GM21360 (cell line): ENCODE data around the gene BGN.

ENCODE experiments used
- ATAC-seq: cut with Tn5 transposase; IDR thresholded peaks from one replicate; pipeline ENCODE4 v1.9.1; 2021; ENCODE audit warnings: mild to moderate bottlenecking, moderate library complexity; ENCODE audit not compliant: unreplicated experiment

The BGN gene

DNA sequence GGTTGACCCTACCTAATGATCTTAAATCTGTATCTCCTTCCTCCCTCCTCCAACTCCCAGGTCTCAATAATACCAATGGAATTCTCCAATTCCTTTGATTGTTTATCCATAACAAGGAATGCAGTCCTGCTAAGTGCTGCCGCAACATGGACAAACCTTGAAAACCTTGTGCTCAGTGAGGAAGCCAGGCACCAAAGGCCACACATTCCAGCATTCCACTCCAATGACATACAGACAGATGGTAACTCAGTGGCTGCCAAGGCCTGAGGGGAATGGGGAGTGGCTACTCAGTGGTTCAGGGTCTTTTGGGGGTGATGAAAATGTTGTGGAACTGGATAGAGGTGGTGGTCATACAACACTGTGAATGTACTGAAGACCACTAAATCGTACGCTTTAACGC lies 34.8 kb upstream of the BGN start:
- no peak for ATAC-seq

DNA sequence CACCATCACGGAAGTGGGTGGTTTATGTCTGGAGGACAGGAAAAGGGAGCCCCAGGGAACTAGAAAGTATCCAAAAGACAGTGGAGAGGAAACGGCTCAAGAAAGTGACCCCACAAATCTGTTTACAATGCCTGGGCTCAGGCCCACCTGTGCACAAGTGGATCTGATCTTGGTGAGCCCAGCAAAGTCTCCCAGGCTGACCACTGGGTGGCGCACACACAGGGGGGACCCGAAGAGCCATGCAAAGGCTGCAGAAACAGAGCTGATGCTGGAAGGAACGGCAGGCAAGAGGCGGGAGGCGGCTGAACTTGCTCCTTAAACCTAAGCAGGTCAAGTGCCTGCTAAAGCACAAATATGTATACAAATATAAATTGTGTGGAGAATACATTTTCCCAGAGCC lies 34.0 kb upstream of the BGN start:
- no peak for ATAC-seq

DNA sequence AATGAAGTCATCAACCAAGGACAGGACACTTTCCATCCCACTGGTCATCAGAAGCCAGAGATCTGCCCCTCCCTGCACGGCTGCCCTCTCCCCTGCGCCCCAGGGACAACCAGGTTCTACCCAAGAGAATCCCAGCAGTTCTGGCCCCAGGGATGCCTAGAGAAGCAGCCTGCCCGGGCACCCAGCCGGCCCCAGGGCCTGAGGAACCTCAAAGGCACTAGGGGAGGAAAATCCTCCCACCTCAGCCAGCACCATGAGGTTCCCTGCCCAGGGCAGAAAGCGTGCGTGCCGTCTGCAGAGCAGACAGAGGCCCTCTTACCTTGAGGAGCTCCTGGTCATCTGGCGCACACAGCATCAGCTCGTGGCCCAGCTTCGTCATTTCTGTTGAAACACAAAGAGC lies 32.5 kb upstream of the BGN start:
- no peak for ATAC-seq

DNA sequence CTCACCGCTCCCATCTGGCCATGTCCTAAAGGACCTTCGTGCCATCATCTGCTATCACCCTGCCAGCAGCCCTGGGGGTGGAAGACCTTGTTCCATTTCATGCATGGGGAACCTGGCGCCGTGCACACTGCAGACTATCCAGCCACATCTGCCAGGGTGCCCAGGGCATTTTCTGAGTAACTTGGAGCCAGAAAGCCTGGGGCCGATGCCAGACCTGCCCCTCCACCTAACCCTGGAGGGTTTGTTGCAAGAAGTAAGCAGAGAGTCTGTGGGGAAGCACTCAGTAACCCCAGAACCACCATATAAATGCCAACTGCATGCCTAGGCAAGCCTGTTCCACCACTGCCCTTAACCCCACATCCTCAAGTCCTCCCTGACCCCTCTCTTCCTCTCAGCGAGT lies 31.7 kb upstream of the BGN start:
- ATAC-seq = no peak

DNA sequence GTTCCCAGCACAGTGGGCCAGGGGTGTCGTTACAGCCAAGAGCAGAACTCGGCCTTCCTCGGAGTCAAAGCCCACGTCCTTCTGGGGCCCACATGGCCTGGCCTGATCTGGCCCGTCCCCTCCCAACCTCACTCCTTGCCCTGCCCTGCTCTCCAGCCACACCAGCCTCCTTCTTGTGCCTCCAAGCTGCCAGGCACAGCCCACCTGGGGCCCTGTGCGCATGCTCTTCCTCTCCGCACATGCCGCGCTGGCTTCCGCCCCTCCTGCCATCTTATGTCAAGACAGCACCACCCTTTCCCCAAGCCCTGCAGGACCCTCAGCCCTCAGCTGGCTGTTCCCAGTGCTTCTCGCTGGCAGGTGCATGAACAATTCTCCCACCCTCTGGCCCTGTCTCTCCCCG lies 31.2 kb upstream of the BGN start:
- ATAC-seq = no peak

DNA sequence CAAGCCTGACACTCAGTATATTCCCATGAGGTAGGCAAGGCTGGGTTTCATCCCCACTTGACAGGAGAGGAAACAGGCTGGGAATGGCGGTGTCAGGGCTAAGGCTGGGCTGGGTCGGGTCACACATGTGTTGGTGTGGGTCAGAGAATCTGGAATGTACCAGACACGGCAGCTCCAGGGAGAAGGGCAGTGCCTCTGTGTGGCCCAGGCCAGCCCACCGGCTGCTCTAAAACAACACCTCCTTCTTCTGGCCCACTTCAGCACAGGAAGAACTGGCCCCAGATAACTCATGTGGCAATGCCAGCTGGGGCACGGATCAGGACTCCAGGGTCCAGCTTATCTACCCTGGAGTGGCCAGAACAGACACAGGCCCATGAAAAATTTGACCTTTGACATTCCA lies 30.7 kb upstream of the BGN start:
- no peak for ATAC-seq

DNA sequence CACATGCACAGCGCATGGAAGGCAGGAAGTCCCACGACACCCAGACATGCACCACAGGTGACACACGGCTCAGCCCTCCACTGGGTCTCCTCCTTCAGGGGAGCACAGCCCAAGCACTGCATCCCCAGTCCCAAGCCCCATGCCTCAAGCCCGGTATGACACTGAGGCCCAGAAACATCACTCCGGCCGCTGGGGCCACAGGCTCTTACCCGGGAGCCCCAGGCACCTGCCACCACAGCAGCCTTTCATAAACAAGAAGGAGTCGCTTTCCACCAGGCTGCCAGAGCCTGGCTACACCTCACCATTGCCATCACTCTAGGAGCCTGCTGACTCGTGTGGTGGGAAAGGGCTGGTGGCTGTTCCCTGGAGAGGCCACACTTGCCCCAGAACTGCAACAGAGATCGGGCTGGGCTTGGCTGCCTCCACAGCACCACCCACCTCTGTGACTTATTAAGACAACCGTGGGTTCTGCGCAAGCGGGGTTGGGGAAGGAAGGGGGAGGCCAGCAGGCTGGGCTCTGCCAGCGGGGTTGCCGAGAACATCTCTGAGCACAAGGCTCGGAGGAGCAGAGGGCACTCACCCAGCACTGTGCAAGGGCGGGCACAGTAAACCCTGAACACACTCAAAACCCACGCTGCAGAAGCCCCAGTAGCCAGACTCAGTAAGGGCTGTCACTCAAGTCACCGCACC lies 28.9 kb upstream of the BGN start:
- no peak for ATAC-seq

DNA sequence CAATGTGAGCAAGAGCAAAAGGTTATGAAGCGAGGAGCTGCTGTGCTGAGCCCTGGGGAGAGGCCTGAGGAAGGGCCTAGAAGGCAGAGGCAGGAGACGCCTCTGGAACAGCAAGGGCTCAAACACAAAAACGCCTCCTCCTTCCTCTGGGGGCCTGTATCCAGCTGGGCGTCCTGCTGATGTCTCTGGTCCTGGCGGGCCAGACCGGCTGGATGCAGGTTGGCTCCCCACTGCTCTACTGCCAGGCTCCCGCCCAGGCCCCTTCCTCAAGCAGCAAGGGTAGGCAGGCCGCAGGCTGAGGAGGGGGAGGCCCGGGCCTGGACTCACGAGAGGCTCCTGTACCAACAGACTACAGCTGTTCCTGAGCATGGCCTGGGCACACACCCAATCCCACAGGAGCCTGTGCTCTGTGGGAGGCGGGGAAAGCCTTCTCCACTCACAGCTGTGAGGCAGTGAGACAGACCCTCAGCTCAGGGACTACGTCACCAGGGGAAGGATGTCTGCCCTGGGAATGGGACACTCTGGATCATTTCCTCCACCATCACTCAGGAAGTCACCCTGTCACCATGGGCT lies 26.7 kb upstream of the BGN start:
- ATAC-seq = no peak

DNA sequence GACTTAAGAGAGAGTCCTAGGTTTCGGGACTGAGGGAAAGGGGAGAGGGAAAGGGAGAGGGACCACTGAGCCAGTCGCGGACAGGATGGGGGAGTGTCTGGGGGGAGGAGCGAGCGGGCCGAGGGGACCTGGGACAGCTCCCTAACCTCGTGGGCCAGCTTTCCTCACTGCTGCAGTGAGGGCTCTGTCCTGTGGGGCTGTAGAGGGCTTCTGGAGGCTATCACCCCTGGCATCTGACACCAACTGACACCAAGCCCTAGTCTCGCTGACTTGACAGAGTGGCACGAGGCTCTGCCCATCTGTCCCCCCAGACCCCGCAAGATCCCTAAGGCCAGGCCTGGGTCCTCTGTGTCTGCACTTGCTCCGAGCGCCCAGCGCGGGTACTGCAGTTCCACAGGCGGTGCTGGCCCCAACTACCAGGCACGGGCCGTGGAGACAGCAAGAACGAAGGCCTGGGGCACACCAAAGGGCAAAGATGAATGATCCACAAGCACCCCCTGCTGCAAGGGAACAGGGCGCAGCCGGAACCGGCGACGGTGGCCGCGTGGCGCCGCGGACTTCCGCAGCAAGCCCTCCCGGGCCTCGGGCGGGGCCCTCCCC lies 24.9 kb upstream of the BGN start:
- peak; percentile 18 for ATAC-seq

DNA sequence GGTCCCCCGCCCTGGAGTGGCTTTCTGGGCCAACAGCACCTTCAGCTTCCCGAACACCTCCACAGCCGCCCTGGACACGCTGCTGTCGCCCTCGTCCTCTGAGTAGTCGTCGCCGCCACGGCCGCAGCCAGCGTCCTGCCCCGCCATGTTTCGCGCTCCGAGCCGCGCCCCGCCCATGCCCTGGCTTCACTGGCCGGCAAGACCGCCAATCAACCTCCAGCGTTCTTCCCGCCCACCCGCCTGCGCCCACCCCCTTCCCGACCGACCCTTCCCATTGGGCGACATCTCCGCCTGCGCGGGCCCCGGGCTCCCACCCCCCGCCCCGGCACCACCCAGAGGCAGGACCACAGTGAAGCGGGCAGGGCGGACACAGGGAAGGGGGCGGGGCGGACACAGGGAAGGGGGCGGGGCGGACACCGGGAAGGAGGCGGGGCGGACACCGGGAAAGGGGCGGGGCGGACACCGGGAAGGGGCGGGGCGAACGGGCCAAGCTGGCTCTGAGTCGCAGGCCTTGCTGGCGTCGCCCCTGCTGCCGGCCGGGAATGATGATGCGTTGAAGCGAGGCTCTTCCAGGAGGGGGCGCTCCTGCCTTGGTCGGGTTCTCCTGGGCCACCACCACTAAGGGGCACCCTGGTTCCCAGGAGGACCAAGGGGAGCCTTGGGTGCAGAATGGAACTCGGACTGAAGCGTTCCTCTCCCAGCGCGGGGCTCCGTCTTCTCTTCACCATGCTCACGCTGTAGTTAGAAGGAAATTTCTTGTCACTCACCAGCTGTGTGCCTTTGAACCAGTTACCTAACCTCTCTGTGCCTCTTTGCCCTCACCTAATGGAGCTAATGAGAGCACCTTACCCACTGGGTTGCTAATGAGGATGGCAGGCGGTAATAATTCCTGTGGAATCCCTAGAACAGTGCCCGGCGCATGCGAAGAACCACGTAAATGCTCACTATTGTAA lies 24.1 kb upstream of the BGN start, which contains the start of gene HAUS7:
TSS of gene HAUS7 (minus strand) at position 166 of the 953 bp plus-strand sequence. CDS start at position 147, 19 bp downstream.
- peak; percentile 65 for ATAC-seq

DNA sequence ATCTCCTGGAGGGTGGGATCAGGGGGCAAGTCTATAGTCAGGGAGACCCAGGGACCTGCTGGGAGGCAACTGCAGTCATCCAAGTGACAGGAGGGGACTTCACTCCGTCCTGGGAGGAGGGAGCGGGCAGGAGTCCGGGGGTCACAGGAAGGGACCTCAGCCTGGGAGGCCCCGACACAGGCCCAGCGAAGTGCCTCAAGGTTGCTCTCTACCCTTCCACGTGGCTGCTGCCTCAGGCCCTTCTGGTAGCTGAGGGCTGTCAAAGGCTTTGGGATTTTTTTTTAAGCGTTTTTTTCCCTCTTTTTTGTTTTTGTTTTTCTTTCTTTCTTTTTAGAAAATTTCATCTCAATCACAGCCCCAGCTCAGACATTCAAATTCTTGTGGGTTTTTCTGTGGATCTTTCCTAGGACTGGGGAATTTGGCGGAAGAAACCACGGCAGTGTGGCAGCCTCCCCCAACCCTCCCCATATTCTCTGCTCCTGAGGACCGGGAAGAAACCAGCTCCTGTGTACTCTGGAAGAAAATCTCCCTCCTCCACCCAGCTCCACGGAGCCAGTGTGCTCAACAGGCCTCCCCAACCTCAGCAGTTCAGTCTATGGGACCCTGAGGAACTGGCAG lies 23.0 kb upstream of the BGN start:
- no peak for ATAC-seq

DNA sequence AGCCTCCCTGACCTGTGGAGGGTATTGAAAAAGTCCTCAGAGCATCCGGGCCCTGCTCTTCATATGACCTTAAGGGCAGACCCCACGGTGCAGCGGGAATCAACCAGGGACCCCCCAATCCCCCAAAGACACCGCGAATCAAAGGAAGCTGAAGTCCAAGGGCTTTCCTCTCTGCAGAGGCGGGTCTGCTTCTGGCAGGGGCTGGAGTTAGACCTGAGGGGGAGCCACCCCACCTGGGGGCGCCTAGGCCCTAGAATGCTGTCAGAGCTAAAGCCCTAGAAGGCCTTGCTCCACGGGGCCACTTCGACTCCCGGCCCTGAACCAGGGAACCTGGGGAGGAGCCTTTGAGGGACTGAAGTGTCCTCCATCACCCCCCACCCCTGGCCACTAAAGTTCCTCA lies 21.7 kb upstream of the BGN start:
- no peak for ATAC-seq

DNA sequence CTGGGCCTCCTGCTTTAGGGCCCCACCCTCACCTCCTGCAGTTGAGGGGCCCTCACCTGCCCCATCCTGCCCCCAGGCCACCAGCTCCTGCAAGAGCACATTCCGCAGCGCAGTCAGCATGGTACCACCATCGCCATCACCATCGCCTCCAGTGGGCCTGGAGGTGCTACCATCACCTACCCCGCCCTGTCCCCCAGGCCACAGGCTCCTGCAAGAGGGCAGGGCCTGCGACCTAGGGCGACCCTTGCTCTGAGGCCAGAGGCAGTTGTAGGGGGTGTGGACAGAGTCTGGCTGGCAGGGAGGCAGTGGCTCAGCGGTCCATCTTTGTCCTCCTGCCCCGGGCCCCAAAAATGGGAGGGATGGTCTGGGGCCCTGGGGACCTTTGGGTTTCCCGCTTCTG lies 20.5 kb upstream of the BGN start:
- ATAC-seq = no peak

DNA sequence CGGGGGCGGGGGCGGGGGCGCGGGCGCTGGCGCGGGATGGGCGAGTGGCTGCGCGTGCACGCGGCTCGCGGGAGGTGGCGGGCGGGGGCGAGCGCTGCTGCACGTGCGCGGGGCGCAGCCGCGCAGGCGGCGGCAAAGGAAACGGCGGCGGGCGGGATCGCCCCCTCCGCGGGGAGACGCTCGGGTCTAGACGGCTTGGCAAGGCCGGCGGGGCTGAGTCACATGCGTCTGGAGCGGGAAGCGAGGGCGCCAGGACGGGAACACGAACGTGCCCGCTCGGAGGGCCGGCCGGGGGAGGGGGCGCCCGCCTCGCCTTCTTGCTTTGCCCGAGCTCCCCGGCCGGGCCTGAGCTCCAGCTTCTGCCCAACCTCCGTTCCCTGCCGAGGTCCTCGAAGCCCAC lies 20.1 kb upstream of the BGN start:
- ATAC-seq = no peak

DNA sequence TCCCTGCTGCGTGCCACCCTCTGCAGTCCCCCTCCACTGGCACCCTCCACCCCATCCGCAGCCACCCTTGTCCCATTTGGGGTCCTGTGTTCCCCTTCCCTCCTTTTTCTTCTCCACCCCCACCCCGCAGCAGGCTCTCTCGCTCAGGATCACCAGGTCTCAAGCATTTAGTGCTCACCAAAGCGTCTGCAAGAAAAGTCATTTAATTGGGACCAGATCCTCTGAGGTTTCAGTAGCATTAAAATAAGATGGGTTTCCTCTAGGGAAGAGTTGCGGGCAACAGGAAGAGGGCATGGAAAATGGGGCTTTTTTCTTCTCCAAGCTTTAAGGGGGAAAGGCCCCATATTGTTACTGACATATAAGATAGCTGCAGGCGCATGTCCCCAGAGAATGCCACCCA lies 19.5 kb upstream of the BGN start:
- ATAC-seq = no peak

DNA sequence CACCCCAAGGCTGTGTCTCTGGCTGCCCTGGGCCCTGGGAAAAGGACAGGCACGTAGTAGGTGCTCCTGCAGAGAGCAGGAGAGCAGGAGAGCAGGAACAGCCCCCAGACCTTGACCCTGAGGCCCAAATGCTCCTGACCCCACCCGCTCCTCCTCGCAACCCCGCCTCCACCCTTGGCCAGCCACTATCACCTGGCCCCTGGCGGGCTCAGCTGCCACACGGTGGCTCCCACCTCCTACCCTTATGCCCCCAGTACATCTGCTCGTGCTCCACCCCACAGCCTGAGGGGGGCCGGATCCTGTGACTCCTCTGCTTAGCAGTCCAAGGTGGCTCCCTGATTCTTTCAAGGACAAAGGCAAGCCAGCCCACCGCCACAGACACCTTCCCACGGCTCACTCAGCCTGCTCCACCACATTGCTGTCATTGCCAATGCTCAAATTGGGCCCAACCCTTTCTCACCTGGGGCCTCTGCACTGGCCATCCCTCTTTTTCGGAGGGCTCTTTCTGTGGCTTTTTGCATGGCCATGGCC lies 19.0 kb upstream of the BGN start:
- no peak for ATAC-seq

DNA sequence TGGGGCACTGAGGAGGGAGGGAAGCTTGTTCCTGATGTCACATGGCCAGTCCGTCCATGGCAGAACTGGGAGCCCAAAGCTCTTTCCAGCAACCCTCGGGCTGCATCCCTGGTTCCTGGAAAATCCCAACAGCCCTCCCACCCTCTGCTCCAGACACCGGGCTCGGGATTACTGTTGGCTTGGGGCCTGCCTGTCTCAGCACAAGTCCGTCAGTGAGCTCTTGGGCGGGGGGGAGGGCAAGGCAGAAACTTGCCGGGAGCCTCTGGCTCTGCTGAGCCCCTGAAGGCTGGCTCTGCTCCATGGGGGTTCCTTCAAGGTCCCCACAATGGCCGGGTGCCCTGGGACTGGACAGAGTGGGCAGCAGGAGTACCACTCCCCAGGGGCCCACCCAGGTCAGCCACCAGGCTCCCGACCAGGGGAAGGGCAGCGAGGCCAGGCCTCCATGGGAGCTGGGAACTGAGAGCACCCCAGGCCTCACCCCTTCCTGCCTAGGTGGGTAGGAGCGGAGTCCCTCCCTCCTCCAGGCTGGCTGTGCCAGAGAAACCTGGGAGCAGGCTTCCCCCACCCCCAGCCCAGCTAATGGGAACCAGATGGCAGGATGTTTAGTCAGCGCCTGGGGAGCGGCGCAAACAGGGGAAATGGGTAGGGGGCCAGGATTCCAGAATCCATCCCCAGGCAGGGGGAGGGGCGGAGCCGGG lies 18.0 kb upstream of the BGN start:
- ATAC-seq = no peak

DNA sequence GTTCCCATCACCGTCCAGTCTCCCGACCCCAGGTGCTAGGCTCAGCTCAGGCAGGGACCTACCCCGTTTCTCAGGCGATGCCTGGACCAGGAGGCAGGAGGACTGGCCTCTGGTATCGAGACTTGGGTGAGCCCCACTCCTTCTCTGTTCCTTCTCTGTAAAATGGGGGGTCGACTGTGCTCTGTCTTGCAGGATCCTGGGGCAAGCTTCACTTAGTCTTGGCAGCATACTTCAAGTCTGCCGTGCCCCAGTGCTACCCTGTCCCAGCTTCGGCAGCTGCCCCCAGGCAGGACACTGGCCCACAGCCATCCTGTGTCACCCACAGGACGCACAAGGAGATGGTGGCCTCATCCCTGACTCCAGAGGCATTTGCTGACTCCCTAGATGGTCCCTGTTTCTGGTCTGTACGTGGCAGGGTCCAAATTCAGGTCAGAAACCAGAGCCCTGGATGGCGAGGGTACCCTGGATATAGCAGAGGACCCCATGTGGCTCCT lies 17.4 kb upstream of the BGN start:
- ATAC-seq = no peak

DNA sequence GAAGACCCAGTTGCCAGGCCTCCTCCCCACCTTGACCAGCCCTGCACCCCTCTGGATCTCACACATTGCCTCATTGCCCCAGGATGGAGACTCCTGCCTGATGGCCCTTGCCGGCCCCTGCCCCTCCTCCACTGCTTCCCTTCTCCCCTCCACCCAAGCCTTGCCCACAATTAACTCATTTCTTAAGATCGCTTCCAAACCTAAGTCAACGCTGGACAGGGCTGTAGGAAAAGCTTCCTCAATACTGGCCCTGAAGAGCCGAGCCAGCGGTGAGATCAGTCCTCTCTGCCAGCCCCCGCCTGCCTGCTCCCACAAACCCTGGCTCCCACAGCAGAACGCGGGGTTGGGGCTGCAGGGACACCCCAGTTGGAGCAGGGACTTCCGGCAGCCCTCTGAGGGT lies 16.9 kb upstream of the BGN start:
- ATAC-seq = no peak

DNA sequence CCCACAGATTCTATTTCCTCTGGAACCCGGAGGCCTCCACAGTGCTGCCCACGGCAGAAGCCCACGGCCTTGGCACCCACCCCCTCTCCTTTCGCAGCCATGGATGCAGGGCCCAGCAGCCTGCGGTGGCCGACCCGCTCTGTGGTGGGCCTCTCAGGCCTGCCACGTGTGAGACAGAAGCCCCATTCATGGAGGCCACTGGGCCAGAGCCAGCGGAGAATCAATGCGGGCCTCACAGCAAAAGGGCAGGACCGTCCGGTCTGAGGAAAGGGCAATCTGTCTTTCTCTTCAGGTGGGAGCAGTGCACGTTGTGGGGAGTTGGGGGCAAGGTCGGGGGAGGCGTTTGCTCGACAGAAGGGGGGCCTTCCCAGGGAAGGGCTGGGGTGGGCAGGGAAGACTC lies 16.0 kb upstream of the BGN start:
- ATAC-seq = no peak
